ENCODE measurements around the gene TSPAN14. TPM values are rescaled to one million over a fixed set of nuclear protein-coding genes. Genes with fewer than 3 reads are reported as not detected.

TSPAN14 gene
- total RNA-seq, 2 experiments from 2014 or later: 167 to 168 TPM

- Mint-ChIP-seq H3K27me3 (no peaks in the 10 kb centered on the region), H3K27ac (peak overlapping the region; percentile 78), H3K9me3 (no peaks in the 10 kb centered on the region), H3K36me3 (ENCODE audit: low read depth) (peaks cover 78% of the 10 kb centered on the region), H3K4me1 (ENCODE audit: low read depth) (peaks cover 99% of the 10 kb centered on the region), H3K4me3 (peak overlapping the region; percentile 56)
- Histone ChIP-seq H3K9me3 (ENCODE audit: control insufficient read depth in 1 of 2, insufficient read depth in 1 of 2, low read length in 2 of 2) (no peaks in the 10 kb centered on the region), H3K4me3 (ENCODE audit: low read length) (peak overlapping the region; percentile 37), H3K27me3 (ENCODE audit: control insufficient read depth in 1 of 2, insufficient read depth in 2 of 2, low read length in 2 of 2) (no peaks in the 10 kb centered on the region), H3K27ac (ENCODE audit: low read depth in 1 of 2, low read length in 2 of 2) (peak overlapping the region; percentile 81 to 84), H3K36me3 (ENCODE audit: insufficient read depth, low read length) (peaks cover 45% of the 10 kb centered on the region), H3K4me1 (ENCODE audit: insufficient read depth, low read length) (peaks cover 95% of the 10 kb centered on the region)
- TF ChIP-seq CTCF (IDR thresholded peaks at IDR 0.05): no peak
- POLR2A ChIA-PET: interaction anchor here (0.6 to 11.8 kb wide), 6 partner anchors 11 to 1044 kb away, joined by 3 to 420 read pairs (median 10); partner anchors contain the start of gene TSPAN14
- ATAC-seq (ENCODE audit: poor library complexity) (no peak), DNase-seq (no peak)
- CTCF ChIA-PET: interaction anchor here (1.5 to 7.3 kb wide), 5 partner anchors 14 to 44 kb away, joined by 3 to 55 read pairs (median 4); no protein-coding TSS in a partner anchor
- intact Hi-C loops (cut with DNase I, micrococcal nuclease): loop anchor here in 1 of 2 experiments (10.0 kb wide), 1 partner anchor 284 kb away; the partner anchor contains the start of gene ANXA11
Observed at GRCh38 chr10:80488539-80489066, 34.5 kb downstream of the TSPAN14 start.

- TF ChIP-seq CTCF (IDR thresholded peaks at IDR 0.05): no peak
- POLR2A ChIA-PET: interaction anchor here (4.0 to 11.8 kb wide), 3 partner anchors 12 to 25 kb away, joined by 16 to 420 read pairs (median 158); partner anchors contain the start of gene TSPAN14
- H3K27ac Mint-ChIP-seq: peak overlapping the region; percentile 78
- H3K27me3 ChIP-seq (ENCODE audit: control insufficient read depth in 1 of 2, insufficient read depth in 2 of 2, low read length in 2 of 2): no peaks in the 10 kb centered on the region
- no peaks in the 10 kb centered on the region for H3K27me3 Mint-ChIP-seq
- peak overlapping the region; percentile 39 for H3K4me3 Mint-ChIP-seq
- CTCF ChIA-PET: interaction anchor here (1.5 to 7.3 kb wide), 4 partner anchors 15 to 45 kb away, joined by 3 to 55 read pairs (median 4); no protein-coding TSS in a partner anchor
- no peaks in the 10 kb centered on the region for H3K9me3 ChIP-seq (ENCODE audit: control insufficient read depth in 1 of 2, insufficient read depth in 1 of 2, low read length in 2 of 2)
- no peaks in the 10 kb centered on the region for H3K9me3 Mint-ChIP-seq
- intact Hi-C loops (cut with DNase I, micrococcal nuclease): loop anchor here (5.0 to 10.0 kb wide), 2 partner anchors 32 to 285 kb away; partner anchors contain the start of gene ANXA11 (in 1 of the 2)
- H3K4me3 ChIP-seq (ENCODE audit: low read length): no peak overlapping the region
- H3K4me1 Mint-ChIP-seq (ENCODE audit: low read depth): peaks cover 99% of the 10 kb centered on the region
- peak in 1 of 14 experiments; percentile 19 for DNase-seq
- H3K27ac ChIP-seq (ENCODE audit: low read depth in 1 of 2, low read length in 2 of 2): peak overlapping the region; percentile 81 to 84
- peaks cover 95% of the 10 kb centered on the region for H3K4me1 ChIP-seq (ENCODE audit: insufficient read depth, low read length)
- H3K36me3 Mint-ChIP-seq (ENCODE audit: low read depth): peaks cover 79% of the 10 kb centered on the region
- no peak for ATAC-seq (ENCODE audit: poor library complexity)
- peaks cover 49% of the 10 kb centered on the region for H3K36me3 ChIP-seq (ENCODE audit: insufficient read depth, low read length)
Observed at GRCh38 chr10:80489371-80490112, 35.4 kb downstream of the TSPAN14 start.

- no peaks in the 10 kb centered on the region for H3K9me3 Mint-ChIP-seq
- TF ChIP-seq CTCF (IDR thresholded peaks at IDR 0.05): no peak
- Histone ChIP-seq H3K36me3 (ENCODE audit: insufficient read depth, low read length) (peaks cover 59% of the 10 kb centered on the region), H3K27me3 (ENCODE audit: control insufficient read depth in 1 of 2, insufficient read depth in 2 of 2, low read length in 2 of 2) (no peaks in the 10 kb centered on the region), H3K27ac (ENCODE audit: low read depth in 1 of 2, low read length in 2 of 2) (peak overlapping the region; percentile 6 to 39), H3K4me1 (ENCODE audit: insufficient read depth, low read length) (peaks cover 88% of the 10 kb centered on the region), H3K9me3 (ENCODE audit: control insufficient read depth in 1 of 2, insufficient read depth in 1 of 2, low read length in 2 of 2) (no peaks in the 10 kb centered on the region), H3K4me3 (ENCODE audit: low read length) (no peak overlapping the region)
- DNase-seq: peak in 1 of 14 experiments; percentile 30
- H3K36me3 Mint-ChIP-seq (ENCODE audit: low read depth): peaks cover 91% of the 10 kb centered on the region
- ChIA-PET POLR2A (interaction anchor here (0.6 to 11.8 kb wide), 4 partner anchors 10 to 1419 kb away, joined by 3 to 420 read pairs (median 82); partner anchors contain the start of gene TSPAN14), CTCF (interaction anchor here (1.1 to 2.4 kb wide), 3 partner anchors 14 to 17 kb away, joined by 3 to 17 read pairs (median 5); no protein-coding TSS in a partner anchor)
- no peaks in the 10 kb centered on the region for H3K27me3 Mint-ChIP-seq
- peaks cover 99% of the 10 kb centered on the region for H3K4me1 Mint-ChIP-seq (ENCODE audit: low read depth)
- intact Hi-C loops (cut with DNase I, micrococcal nuclease): loop anchor here in 1 of 2 experiments (5.0 kb wide), 1 partner anchor 34 kb away; no protein-coding TSS in a partner anchor
- H3K27ac Mint-ChIP-seq: peak overlapping the region; percentile 78
- no peak for ATAC-seq (ENCODE audit: poor library complexity)
- H3K4me3 Mint-ChIP-seq: peak overlapping the region; percentile 39
Observed at GRCh38 chr10:80491251-80492102, 37.4 kb downstream of the TSPAN14 start.
